Esophagus squamous epithelium (tissue), 5 donors: ENCODE results near the gene CDT1. TPM values are rescaled to one million over a fixed set of nuclear protein-coding genes. Genes with fewer than 3 reads are reported as not detected.

Experiments
- DNase-seq: peaks from one replicate; lab custom pipeline; 2025; lab: John Stamatoyannopoulos, UW
- H3K27ac ChIP-seq, 4 donors: fragments of 200-600 bp; sonication (generic); one replicate each; pipeline ENCODE4 v1.5.1; 2016 to 2019; ENCODE audit warnings: mild to moderate bottlenecking in 1 of 4
- H3K27me3 ChIP-seq, 4 donors: fragments of 200-600 bp; sonication (generic); 1 replicate in 3 of 4; 2 replicates in 1 of 4; pipeline versions ENCODE4 v1.5.1 to v1.6.0; 2017 to 2021; ENCODE audit warnings: antibody characterized with exemption in 1 of 4
- H3K36me3 ChIP-seq, 3 donors: fragments of 200-600 bp; sonication (generic); one replicate each; pipeline ENCODE4 v1.5.1; 2016 to 2019
- H3K4me1 ChIP-seq, 3 donors: fragments of 200-600 bp; sonication (generic); one replicate each; pipeline ENCODE4 v1.5.1; 2017 to 2019
- H3K4me3 ChIP-seq, 4 donors: fragments of 200-600 bp; sonication (generic); 1 replicate in 3 of 4; 2 replicates in 1 of 4; pipeline ENCODE4 v1.5.1; 2016 to 2019; ENCODE audit warnings: mild to moderate bottlenecking in 2 of 4, moderate library complexity in 1 of 4
- H3K9me3 ChIP-seq, 3 donors: fragments of 200-600 bp; sonication (generic); one replicate each; pipeline ENCODE4 v1.5.1; 2016 to 2019
- CTCF ChIP-seq, 6 experiments: fragments of 450-650 bp in 4 of 6; fragments of 200-600 bp in 2 of 6; sonication (generic) in 2 of 6; IDR thresholded peaks; one replicate each; pipeline ENCODE4 v1.5.1; 2016 to 2019; ENCODE audit warnings: antibody characterized with exemption in 6 of 6, mild to moderate bottlenecking in 4 of 6, moderate library complexity in 4 of 6
- POLR2A ChIP-seq, 4 donors: fragments of 450-650 bp; IDR thresholded peaks; one replicate each; pipeline ENCODE4 v1.6.1; 2017; ENCODE audit warnings: antibody characterized with exemption in 4 of 4, mild to moderate bottlenecking in 4 of 4, moderate library complexity in 3 of 4
- WGBS, 2 donors: methylation state at CpG; one replicate each; pipeline ENCODE4 v1.1.5; 2018; 5-methylcytosine and 5-hydroxymethylcytosine counted together
- intact Hi-C: fragments of 100-400 bp; cut with DNase I; formaldehyde crosslinking; loops from one replicate; pipeline ENCODE4 v1.15.0; 2022
- total RNA-seq, 4 donors: library from RNA; depleted of rRNA; stranded (reverse); fragments of >200 nt; gene quantifications; one replicate each; pipeline ENCODE4 v1.1.0, GENCODE V29; 2016
- donor health status: DM: yes; HTN: yes; CAD: no.

The CDT1 gene
- total RNA-seq, 4 donors from 2014 or later, result 7.7 to 20.7 (median 11.2) TPM

DNA sequence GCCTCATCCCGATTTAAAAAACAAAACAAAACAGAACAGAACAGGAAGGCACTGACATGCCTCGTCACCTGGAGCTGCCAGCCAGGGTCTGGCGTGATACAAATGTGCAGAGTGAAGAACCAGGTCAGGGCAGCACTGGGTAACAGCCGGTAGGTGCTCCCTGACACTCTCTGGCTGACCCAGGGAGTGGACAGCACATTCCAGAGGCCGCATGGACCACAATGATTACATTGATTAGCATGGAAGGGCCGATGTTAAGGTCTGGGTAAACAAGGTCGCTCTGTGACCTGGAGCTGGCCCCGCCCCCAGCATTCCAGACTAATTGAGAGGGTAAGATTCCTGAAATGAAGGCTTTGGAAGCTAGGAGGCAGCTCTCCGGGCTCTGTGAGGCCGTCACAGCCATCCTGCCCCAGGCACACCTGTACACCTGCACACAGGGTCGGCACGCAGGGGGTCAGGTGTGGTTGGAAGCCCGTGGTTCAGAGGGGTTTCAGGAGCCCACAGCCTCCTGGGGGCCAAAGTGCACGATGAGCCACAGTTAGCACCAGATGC, 40.0 kb upstream of the CDT1 start:
- H3K4me1 ChIP-seq, result peaks cover 36 to 100% (median 62%) of the 10 kb centered on the region in 3 donors
- peaks cover 0 to 42% (median 0%) of the 10 kb centered on the region in 3 donors for H3K36me3 ChIP-seq
- no peaks in the 10 kb centered on the region for H3K9me3 ChIP-seq
- H3K4me3 ChIP-seq, result no peak overlapping the region
- intact Hi-C loops, result no loop called here
- peak overlapping the region in 3 of 4 donors; percentile 59 to 86 (median 78) for H3K27ac ChIP-seq
- DNase-seq, result no peak
- peak in 1 of 6 experiments; percentile 6 for TF ChIP-seq CTCF (IDR thresholded peaks at IDR 0.05)
- TF ChIP-seq POLR2A (IDR thresholded peaks at IDR 0.05), result no peak
- H3K27me3 ChIP-seq, result no peaks in the 10 kb centered on the region
- WGBS, 2 donors, result 67 to 73% methylated on average over 7 to 9 of the region's 14 CpGs

GRCh38 chr16:88764080-88764479, 39.5 kb upstream of the CDT1 start:
- H3K27ac ChIP-seq, result peak overlapping the region in 2 of 4 donors; percentile 78 to 86
- no peaks in the 10 kb centered on the region for H3K27me3 ChIP-seq
- H3K36me3 ChIP-seq, result peaks cover 0 to 37% (median 0%) of the 10 kb centered on the region in 3 donors
- H3K4me3 ChIP-seq, result no peak overlapping the region
- WGBS, 2 donors, result 87 to 91% methylated on average over 16 to 18 of the region's 19 CpGs
- H3K9me3 ChIP-seq, result no peaks in the 10 kb centered on the region
- no peak for DNase-seq
- TF ChIP-seq POLR2A (IDR thresholded peaks at IDR 0.05) (no peak), CTCF (IDR thresholded peaks at IDR 0.05) (no peak)
- H3K4me1 ChIP-seq, result peaks cover 36 to 100% (median 66%) of the 10 kb centered on the region in 3 donors
- intact Hi-C loops, result no loop called here

- 40 to 60% methylated on average over 1 of the region's 9 CpGs for WGBS, 2 donors
- Histone ChIP-seq H3K36me3 (peaks cover 0 to 32% (median 0%) of the 10 kb centered on the region in 3 donors), H3K27ac (peak overlapping the region in 3 of 4 donors; percentile 21 to 39 (median 29)), H3K4me1 (peaks cover 43 to 100% (median 66%) of the 10 kb centered on the region in 3 donors), H3K27me3 (no peaks in the 10 kb centered on the region), H3K9me3 (no peaks in the 10 kb centered on the region), H3K4me3 (no peak overlapping the region)
- intact Hi-C loops, result no loop called here
- no peak for DNase-seq
- TF ChIP-seq CTCF (IDR thresholded peaks at IDR 0.05), result no peak
- no peak for TF ChIP-seq POLR2A (IDR thresholded peaks at IDR 0.05)
Observed at GRCh38 chr16:88764913-88765349, 38.7 kb upstream of the CDT1 start.

DNA sequence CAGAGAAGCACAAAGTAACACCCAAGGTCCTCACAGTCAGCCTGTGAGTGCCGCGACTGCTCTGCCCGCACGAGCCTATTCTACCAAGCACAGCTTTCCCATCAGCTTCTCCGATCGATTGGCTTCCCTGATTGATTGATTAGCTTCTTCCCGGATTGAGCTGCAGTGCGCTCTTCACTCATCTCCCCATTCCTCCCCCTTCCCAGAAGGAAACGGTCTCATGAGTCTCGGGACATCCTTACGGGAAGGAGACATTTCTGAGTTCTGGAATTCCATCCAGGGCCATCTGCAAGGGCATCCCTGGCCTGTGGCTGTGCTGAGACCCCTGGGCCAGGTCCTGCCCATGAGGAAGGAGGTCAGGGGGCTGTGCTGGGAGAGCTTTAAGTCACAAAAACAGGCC, 36.6 kb upstream of the CDT1 start:
- no peak for DNase-seq
- intact Hi-C loops, result no loop called here
- H3K4me1 ChIP-seq, result peaks cover 59 to 100% (median 70%) of the 10 kb centered on the region in 3 donors
- no peak overlapping the region for H3K4me3 ChIP-seq
- 75 to 83% methylated on average over 9 to 11 of the region's 11 CpGs for WGBS, 2 donors
- TF ChIP-seq CTCF (IDR thresholded peaks at IDR 0.05) (no peak), POLR2A (IDR thresholded peaks at IDR 0.05) (no peak)
- H3K27ac ChIP-seq, result peak overlapping the region; percentile 87 to 93 (median 90)
- no peaks in the 10 kb centered on the region for H3K9me3 ChIP-seq
- no peaks in the 10 kb centered on the region for H3K27me3 ChIP-seq
- peaks cover 0 to 32% (median 0%) of the 10 kb centered on the region in 3 donors for H3K36me3 ChIP-seq

GRCh38 chr16:88767546-88768070, 36.0 kb upstream of the CDT1 start:
- Histone ChIP-seq H3K4me3 (peak overlapping the region in 1 of 4 donors; percentile 37), H3K36me3 (peaks cover 0 to 32% (median 0%) of the 10 kb centered on the region in 3 donors), H3K4me1 (peaks cover 59 to 100% (median 73%) of the 10 kb centered on the region in 3 donors), H3K27me3 (no peaks in the 10 kb centered on the region), H3K9me3 (no peaks in the 10 kb centered on the region), H3K27ac (peak overlapping the region; percentile 87 to 93 (median 90))
- WGBS, 2 donors, result 88% methylated on average over 8 of the region's 12 CpGs; no CpG with 5 or more reads in 1 of the 2 donors
- intact Hi-C loops, result no loop called here
- DNase-seq, result no peak
- TF ChIP-seq POLR2A (IDR thresholded peaks at IDR 0.05) (no peak), CTCF (IDR thresholded peaks at IDR 0.05) (no peak)
